Measurements from ENCODE around the gene RAP1GAP2. TPM values are rescaled to one million over a fixed set of nuclear protein-coding genes. Genes with fewer than 3 reads are reported as not detected.

RAP1GAP2 gene
- total RNA-seq, 1 experiment from 2014 or later, result 72.8 TPM

GRCh38 chr17:2995886-2996809 lies 199.9 kb downstream of the RAP1GAP2 start:
- Mint-ChIP-seq H3K27me3 (ENCODE audit: low read depth) (no peaks in the 10 kb centered on the region), H3K9me3 (no peaks in the 10 kb centered on the region), H3K27ac (peak overlapping the region; percentile 9; the same call in 1 of the 2 replicates), H3K4me1 (no peaks in the 10 kb centered on the region), H3K4me3 (no peak overlapping the region), H3K36me3 (peaks cover 43% of the 10 kb centered on the region)
- DNase-seq (ENCODE audit: low spot score), result no peak
- ChIA-PET POLR2A (no interaction called here), CTCF (interaction anchor here (0.9 to 1.7 kb wide), 2 partner anchors 17 to 171 kb away, joined by 4 to 7 read pairs; no protein-coding TSS in a partner anchor)
- ATAC-seq, result no peak
- TF ChIP-seq ETV6 (CRISPR knock-in tag; IDR thresholded peaks at IDR 0.05), result no peak
- no peak for TF ChIP-seq ATF1 (CRISPR knock-in tag; IDR thresholded peaks at IDR 0.05)
- no peak for TF ChIP-seq GTF2I (CRISPR knock-in tag; conservative IDR thresholded peaks at IDR 0.05)
- TF ChIP-seq ESRRA (CRISPR knock-in tag; IDR thresholded peaks at IDR 0.05; ENCODE audit: borderline replicate concordance), result no peak
- no peak for TF ChIP-seq ARID4B (CRISPR knock-in tag; IDR thresholded peaks at IDR 0.05; ENCODE audit: borderline replicate concordance)
- TF ChIP-seq NR1H2 (CRISPR knock-in tag; IDR thresholded peaks at IDR 0.05), result no peak
- TF ChIP-seq GRHL2 (CRISPR knock-in tag; IDR thresholded peaks at IDR 0.05; ENCODE audit: insufficient replicate concordance, severe bottlenecking), result no peak
- no peak for TF ChIP-seq ZBTB21 (CRISPR knock-in tag; IDR thresholded peaks at IDR 0.05; ENCODE audit: borderline replicate concordance)
- TF ChIP-seq NFYB (CRISPR knock-in tag; conservative IDR thresholded peaks at IDR 0.05; ENCODE audit: low read depth), result no peak
- no peak for TF ChIP-seq FOXJ3 (CRISPR knock-in tag; IDR thresholded peaks at IDR 0.05; ENCODE audit: borderline replicate concordance)
- no peak for TF ChIP-seq ZNF138 (CRISPR knock-in tag; conservative IDR thresholded peaks at IDR 0.05)
- no peak for TF ChIP-seq SMAD3 (CRISPR knock-in tag; IDR thresholded peaks at IDR 0.05; ENCODE audit: borderline replicate concordance)
- TF ChIP-seq MXD4 (CRISPR knock-in tag; IDR thresholded peaks at IDR 0.05; ENCODE audit: borderline replicate concordance), result no peak
- TF ChIP-seq ZNF512 (CRISPR knock-in tag; IDR thresholded peaks at IDR 0.05; ENCODE audit: borderline replicate concordance), result no peak
- TF ChIP-seq ZSCAN18 (CRISPR knock-in tag; IDR thresholded peaks at IDR 0.05), result no peak
- no peak for TF ChIP-seq CTCF (IDR thresholded peaks at IDR 0.05)
- no peak for TF ChIP-seq AR (CRISPR knock-in tag; IDR thresholded peaks at IDR 0.05)
- no peak for TF ChIP-seq NR3C1 (CRISPR knock-in tag; conservative IDR thresholded peaks at IDR 0.05; ENCODE audit: low read depth)
- no peak for TF ChIP-seq ZNF671 (CRISPR knock-in tag; IDR thresholded peaks at IDR 0.05)
- no peak for TF ChIP-seq MLX (CRISPR knock-in tag; IDR thresholded peaks at IDR 0.05)
